Omental fat pad (tissue), 4 donors: ENCODE results near the gene ACTR3C. TPM values are rescaled to one million over a fixed set of nuclear protein-coding genes. Genes with fewer than 3 reads are reported as not detected.
"Not testable (repeated sequence)": the region's sequence is repeated elsewhere in the genome, so short reads cannot be mapped to it uniquely, and the experiment has no call there.

Experiments
- ATAC-seq: fragments of 150-250 bp; one replicate; pipeline ENCODE4 v1.9.1; 2016; ENCODE audit warnings: mild to moderate bottlenecking, moderate library complexity; ENCODE audit not compliant: low FRiP score
- DNase-seq: peaks from one replicate; pipeline ENCODE4 v3.0.0-alpha.2; 2019; ENCODE audit warnings: low spot score
- CTCF ChIP-seq, 3 donors: fragments of 450-650 bp; IDR thresholded peaks; one replicate each; pipeline ENCODE4 v1.5.1; 2016 to 2017; ENCODE audit warnings: antibody characterized with exemption in 3 of 3, mild to moderate bottlenecking in 3 of 3, moderate library complexity in 2 of 3
- total RNA-seq, 4 donors: library from RNA; depleted of rRNA; stranded (reverse); fragments of >200 nt; gene quantifications; one replicate each; pipeline ENCODE4 v1.1.0, GENCODE V29; 2016

The ACTR3C gene
- total RNA-seq, 4 donors from 2014 or later = 1.1 to 12.9 (median 4.9) TPM

- ATAC-seq = no peak
- TF ChIP-seq CTCF (IDR thresholded peaks at IDR 0.05) = no peak
- no peak for DNase-seq
Measured at GRCh38 chr7:150311711-150312110, 11.6 kb downstream of the ACTR3C start.

- no peak for TF ChIP-seq CTCF (IDR thresholded peaks at IDR 0.05)
- DNase-seq = no peak
- ATAC-seq = no peak
Measured at GRCh38 chr7:150311146-150311545, 12.2 kb downstream of the ACTR3C start.

GRCh38 chr7:150308575-150308974, 14.8 kb downstream of the ACTR3C start:
- no peak for TF ChIP-seq CTCF (IDR thresholded peaks at IDR 0.05)
- DNase-seq (no peak), ATAC-seq (no peak)

GRCh38 chr7:150307904-150308303, 15.4 kb downstream of the ACTR3C start:
- no peak for TF ChIP-seq CTCF (IDR thresholded peaks at IDR 0.05)
- no peak for ATAC-seq
- no peak for DNase-seq

GRCh38 chr7:150307129-150307528, 16.2 kb downstream of the ACTR3C start:
- ATAC-seq = no peak
- DNase-seq = no peak

GRCh38 chr7:150306377-150306776, 17.0 kb downstream of the ACTR3C start:
- not testable (repeated sequence) for ATAC-seq, DNase-seq

More at GRCh38 chr7:150307129-150307528, 16.2 kb downstream of the ACTR3C start:
- no peak for TF ChIP-seq CTCF (IDR thresholded peaks at IDR 0.05)

- not testable (repeated sequence) for DNase-seq, ATAC-seq
Measured at GRCh38 chr7:150305903-150306284, 17.5 kb downstream of the ACTR3C start.

GRCh38 chr7:150305259-150305902, 18.0 kb downstream of the ACTR3C start:
- DNase-seq, ATAC-seq: not testable (repeated sequence)

GRCh38 chr7:150304499-150305258, 18.7 kb downstream of the ACTR3C start:
- not testable (repeated sequence) for DNase-seq, ATAC-seq

GRCh38 chr7:150302908-150303310, 20.4 kb downstream of the ACTR3C start:
- ATAC-seq, DNase-seq: not testable (repeated sequence)

- not testable (repeated sequence) for ATAC-seq, DNase-seq
Measured at GRCh38 chr7:150297978-150298377, 25.4 kb downstream of the ACTR3C start.

GRCh38 chr7:150296802-150297201, 26.5 kb downstream of the ACTR3C start:
- not testable (repeated sequence) for ATAC-seq

GRCh38 chr7:150295614-150296013, 27.7 kb downstream of the ACTR3C start:
- DNase-seq, ATAC-seq: not testable (repeated sequence)

More at GRCh38 chr7:150296802-150297201, 26.5 kb downstream of the ACTR3C start:
- not testable (repeated sequence) for DNase-seq
